HG03039 (cell line): ENCODE data around the gene MEG3.
"Not testable (repeated sequence)": the region's sequence is repeated elsewhere in the genome, so short reads cannot be mapped to it uniquely, and the experiment has no call there.

Experiments
- ATAC-seq: cut with Tn5 transposase; IDR thresholded peaks from one replicate; pipeline ENCODE4 v1.9.1; 2021; ENCODE audit warnings: mild to moderate bottlenecking, moderate library complexity; ENCODE audit not compliant: unreplicated experiment

MEG3 gene

DNA sequence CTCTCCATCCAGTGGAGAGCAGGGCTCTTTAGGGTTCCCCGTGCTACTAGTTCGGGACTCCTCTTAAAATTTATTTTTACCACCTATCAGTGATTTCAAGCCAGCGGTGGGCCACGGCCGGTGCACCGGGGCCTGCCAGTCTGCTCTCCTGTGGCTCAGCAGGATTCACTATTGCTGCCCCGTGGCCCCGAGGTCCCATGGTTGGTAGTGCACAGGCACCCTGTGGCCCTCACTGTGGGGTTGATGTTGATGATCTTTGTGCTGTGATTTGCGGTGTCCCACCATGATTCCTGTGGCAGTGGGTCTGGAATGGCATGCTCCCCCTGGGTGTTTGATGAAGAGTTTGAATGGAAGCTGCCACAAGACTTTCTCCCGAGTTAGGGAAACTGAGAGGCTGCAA, 12.6 kb upstream of the MEG3 start:
- ATAC-seq: no peak

DNA sequence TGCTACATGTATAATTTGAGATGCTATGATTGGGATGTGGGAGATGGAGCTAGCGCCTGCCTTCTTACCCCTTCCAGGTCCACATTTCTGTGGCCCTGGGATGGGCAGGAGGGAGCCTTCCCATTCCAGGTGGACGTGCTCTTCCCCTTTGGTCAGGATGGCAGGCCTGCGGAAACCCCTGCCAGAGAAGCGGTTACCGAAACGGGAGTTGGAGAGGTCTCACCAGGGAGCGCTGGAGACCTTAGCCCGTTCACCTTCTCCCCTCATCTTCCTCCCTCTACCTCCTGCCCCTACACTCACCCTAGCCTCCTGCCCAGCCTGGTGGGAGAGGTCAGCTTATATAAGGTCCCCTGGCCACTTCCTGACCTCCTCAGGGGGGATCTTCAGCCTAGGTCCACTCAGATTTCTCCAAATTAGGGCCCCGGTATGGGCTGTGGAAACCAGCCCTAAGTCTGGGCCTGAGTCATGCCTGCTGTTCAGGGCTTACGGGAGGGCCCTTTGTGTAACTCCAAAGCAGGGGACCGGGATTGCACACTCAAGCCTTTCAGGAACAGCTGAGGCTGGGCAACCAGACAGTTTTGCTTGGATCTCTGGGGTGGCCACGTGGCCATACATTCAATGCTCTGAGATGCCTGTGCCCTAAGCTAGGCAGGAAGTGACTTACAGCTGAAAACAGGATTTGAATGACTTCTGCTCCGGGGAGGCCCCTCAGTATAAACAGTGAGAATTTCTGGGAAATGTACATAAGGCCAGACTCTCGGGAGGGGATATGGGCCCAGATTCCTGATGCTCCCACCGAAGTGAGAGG, 10.2 kb upstream of the MEG3 start:
- no peak for ATAC-seq

DNA sequence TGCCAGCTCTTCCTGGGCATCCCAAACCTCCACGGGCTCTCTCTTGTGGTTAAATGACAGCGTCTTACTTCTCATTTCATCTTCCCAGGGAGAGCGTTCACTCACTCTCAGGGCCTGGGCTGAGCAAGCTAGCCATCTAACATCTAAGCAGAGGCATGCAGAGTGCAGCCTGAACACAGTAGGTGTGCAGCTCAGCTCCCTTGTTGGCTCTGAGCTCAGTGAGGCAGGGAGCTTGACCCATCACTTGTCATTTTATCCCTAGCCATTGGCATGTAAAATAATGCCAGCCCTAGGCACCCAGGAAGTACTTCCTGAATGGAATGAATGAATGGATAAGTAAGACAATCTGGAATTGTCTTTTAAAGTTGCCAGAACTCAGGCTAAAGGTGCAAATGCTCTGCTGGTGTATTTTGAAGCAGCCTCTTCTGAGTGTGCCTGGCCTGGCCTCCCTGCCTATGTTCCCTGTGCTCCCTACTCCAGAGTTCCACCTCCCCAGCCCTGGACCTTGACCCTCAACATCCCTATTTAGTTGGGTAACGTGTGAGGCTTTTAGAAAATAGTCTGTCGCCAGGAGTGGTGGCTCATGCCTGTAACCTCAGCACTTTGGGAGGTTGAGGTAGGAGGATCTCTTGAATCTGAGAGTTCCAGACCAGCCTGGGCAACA, 9.5 kb upstream of the MEG3 start:
- ATAC-seq: no peak

DNA sequence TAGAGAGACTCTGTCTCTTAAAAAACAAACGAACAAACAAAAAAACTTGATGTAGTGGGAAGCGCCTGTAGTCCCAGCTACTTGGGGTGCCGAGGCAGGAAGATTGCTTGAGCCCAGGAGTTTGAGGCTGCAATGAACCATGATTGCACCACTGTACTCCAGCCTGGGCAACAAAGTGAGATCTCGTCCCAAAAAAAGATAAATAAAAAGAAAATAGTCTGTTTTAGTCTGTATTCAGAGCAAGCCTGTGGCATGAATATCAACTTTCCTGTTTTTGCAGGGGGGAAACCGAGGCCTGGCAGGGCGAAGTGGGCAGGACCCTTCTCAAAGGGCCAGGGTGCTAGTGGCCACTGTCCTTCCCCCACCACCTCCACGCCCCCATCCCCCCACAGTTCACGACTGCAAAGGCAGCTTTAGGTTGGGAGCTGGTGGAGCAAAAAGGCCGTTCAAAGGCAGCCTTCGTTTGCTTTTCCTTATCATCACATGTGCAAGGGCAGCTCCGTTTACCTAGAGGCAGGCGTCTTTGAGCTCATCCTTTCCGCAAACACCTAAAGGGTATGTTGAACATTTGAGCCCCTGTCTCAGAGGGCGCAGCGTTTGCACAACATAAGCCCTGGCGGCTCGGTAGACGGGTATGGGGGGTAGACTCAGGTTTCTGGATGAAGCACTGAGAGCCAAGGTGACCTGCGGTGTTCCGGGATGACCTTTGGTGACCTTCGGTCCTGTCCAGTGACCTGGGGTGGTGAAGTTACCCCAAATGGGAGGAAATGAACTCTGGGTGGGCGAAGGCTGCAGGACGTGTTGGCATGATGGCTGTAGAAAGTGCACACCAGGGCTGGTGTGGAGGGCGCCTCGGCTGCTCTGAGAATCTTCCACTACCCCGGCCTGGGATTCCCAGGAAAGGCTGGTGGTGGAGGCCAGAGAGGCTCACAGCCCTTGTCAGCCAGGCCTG, 8.7 kb upstream of the MEG3 start:
- ATAC-seq: no peak

DNA sequence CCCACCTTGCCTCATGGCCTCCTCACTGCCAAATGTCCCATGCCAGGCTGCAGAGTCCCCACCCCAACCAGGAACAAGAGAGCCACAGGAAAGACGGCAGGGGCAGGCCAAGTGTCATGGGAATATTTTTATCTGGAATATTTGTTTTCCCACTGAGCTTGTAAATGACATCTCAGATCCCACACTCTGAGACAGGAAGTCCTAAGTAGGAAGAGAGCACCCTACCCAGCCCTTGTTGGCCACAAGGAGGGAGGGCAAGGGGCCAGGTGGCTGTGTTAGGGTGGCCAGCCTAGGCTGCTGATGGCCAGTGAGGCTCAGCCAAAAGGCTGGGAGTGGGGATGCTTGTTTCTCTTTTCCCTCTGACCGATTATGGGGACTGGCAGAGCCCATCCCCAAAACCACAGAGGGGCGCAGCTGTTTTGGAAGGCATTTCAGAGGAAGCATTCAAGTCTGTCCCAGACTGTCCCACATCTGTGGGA, 7.7 kb upstream of the MEG3 start:
- ATAC-seq: no peak

DNA sequence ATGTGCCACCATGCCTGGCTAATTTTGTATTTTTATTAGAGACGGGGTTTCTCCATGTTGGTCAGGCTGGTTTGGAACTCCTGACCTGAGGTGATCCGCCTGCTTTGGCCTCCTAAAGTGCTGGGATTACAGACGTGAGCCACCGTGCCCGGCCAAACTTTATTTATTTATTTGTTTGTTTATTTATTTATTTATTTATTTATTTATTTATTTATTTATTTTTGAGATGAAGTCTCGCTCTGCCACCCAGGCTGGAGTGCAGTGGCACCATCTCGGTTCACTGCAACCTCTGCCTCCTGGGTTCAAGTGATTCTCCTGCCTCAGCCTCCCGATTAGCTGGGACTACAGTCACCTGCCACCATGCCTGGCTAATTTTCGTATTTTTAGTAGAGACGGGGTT, 7.0 kb upstream of the MEG3 start:
- ATAC-seq: not testable (repeated sequence)

DNA sequence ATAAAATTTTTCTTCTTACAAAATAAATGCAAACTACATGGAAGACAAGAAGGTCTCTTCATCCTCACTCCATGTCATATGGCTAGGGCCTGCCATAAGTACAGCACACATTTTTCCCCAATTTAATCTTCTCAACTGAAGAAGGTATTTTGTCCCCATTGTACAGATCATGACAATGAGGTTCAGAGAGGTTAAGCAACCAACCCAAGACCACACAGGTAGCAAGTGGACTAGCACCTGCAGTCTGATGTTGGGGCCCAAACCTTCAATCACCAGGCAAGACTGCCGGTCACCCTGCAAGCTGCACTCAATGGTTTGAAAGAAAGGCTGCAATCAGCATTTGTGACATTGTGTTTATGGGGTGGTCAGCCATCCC, 6.5 kb upstream of the MEG3 start:
- no peak for ATAC-seq

DNA sequence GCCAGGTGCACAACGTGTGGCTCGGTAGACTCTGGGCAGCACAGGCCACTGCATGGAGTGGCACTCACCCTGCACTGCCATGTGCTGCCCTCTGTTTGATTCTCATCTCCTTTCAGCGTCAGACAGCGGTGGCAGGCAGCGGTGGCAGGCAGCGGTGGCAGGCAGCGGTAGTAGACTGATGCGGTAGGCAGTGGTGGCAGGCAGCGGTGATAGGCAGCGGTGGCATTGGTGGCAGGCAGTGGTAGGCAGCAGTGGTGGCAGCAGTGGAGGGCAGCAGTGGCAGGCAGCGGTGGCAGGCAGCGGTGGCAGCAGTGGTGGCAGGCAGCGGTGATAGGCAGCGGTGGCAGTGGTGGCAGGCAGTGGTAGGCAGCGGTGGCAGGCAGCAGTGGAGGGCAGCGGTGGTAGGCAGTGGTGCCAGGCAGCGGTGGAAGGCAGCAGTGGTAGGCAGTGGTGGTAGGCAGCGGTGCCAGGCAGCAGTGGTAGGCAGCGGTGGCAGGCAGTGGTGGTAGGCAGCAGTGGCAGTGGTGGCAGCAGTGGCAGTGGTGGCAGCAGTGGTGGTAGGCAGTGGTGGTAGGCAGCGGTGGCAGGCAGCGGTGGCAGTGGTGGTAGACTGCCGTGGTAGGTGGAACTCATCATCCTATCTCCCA, 6.0 kb upstream of the MEG3 start:
- ATAC-seq: no peak

DNA sequence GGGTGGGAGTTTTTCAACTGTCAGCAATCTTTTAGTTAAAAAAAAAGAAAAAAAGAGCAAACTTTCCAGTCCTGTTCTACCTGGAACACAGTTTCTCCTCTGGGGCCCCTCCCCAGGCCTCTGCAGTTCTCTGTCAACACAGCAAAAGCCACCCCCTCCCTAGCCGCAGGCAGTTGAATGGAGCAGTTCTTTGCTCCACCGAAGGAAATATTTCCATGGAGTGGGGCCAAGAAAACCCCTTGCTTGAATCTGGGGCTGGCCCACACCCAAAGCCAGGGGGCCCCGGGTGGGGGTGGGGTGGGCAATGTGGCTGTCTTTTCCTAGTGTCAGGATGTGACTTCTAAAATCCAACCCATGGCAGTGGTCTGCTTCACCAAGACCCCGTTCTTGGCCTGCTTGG, 5.0 kb upstream of the MEG3 start:
- no peak for ATAC-seq

DNA sequence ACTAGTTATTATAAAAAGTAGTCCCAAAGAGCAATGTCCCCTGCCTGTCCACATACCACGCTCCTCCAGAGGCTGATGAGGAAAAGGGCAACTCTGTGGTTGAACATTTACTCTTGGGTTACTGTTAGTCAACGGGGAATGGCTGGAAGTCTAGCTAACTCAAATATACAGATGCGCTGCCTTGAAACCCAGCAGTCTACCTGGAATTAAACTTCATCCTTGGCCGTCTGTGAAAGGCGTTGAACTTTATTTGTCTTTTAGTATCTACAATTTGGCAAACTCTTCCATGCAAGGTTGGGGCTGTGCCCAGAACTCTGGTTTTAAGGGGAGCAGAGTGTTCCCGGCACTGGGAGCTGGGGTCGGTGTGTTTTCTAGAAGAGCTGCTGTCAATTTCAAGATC, 3.9 kb upstream of the MEG3 start:
- no peak for ATAC-seq

DNA sequence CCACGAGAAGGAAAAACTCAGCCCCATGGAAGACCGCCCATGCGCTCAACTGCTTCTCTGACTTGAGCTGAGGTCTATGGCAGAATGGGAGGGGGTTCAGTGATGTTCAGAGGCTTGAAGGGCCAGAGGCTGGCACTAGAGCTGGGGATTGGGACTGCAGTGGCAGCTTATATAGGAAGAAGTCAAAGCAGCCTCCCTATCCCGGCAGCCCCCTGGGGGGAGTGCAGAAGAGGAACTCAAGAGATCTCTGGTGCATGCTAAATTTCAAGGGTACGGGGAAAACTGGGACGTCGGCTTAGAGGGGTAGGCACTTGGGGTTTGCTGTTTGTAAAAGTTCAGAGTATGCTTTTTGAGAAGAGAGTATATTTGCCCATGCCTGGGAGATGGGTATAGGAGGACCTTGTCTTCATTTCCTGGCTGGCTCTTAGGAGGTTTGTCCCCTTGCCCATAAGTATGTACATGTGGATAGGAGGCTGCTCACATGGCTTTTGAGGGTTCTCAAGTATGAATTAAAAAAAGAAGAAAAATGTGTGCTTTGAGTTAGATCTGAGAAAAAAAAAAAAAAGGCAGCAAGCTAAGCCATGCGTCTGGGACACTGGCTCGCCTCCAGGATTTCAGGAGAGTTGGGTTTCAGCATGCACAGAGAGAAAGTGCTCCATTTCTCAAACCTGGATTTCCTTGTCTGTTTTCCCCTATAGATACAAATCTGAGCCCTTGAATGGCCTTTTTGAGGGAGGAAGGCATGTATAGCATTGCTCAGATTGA, 3.2 kb upstream of the MEG3 start:
- no peak for ATAC-seq

DNA sequence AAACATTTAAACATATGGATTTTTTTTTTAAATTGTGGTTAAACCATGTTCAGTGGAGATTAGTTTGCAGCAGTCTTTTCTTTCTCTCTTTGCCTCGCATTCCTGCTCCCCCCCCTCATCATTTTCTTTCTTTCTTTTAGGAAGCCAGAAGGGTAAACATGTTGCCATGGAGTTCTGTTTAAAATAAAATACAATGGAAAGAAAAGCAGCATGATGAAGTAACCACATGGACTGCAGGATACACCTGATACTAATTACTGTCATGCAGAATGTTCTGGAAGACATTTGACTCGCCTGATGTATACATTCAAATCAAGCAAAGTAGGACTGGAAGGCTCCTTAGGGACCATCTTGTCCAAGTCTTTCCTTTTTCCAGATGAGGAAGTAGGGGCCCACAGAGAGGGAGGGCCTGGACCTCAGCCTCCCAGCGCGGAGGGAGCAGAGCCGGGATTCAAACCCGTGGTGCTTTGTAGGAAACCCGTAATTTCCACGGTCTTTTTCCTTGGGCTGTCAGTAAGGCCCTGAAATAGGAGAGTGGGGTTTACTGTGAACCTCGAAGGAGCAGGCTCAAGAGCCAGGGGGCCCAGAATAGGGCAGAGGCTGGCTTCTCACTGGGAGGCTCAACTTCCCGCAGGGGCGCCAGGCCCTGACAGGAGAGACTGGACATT, 2.4 kb upstream of the MEG3 start:
- no peak for ATAC-seq

DNA sequence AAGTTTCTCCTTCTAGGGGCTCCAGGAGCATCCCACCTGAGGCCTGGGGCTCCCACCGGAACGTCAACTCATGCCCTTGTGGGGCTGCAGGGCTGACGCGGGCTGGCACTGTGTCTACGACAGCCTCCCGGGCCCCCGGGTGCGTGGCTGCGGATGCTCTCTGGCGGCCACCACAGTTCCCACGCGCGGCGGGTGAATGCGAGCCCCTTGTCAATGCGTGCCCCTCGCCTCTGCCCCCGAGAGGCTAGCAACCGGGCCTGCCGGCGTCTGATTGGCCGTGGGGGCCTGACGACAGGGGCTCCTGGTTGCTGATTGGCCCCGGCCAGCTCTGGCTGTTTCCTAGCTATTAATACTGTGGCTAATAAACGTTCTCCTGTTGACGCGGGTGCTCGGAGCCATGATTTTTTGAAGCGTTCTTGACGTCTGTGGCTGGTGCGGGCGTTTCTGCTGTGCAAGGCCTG, 1.8 kb upstream of the MEG3 start:
- ATAC-seq: no peak

DNA sequence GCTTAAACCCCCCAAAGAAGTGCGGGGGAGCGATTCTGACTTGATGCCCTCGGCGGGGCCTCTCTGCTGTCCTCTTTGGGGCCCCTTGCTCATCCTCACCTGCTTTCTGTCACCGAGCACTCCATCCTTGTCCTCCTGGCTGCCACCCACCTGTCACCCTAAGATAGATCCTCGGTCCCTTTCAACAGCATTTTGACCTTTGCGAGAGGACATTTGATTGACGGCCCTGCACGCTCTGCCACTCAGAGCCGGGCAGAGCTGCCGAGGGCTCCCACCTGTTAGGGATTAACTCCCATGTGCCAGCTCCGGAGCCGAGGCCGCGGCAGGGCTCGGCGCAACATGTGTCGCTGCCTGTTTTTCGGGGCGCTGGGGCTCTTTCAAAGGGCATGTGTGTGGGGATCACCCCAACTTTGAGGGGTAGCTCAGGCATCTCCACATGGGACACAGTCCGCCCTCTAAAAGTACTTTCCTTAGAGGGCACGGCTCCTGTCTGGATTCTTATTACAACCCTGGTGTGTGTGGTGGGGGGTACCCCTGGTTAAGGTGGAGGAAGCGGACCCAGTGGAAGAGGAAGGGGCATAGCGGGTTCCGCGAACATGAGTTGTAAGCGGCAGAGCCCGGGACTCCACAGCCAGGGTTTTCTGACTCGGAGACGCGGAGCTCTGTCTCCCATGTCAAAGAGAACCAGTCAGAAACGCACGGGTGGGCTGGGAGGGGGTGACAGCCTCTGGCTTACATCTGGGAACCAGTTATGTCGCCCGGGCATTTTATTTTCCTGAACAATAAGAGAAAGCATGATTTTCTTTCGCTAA, 811 bp upstream of the MEG3 start:
- ATAC-seq: no peak

DNA sequence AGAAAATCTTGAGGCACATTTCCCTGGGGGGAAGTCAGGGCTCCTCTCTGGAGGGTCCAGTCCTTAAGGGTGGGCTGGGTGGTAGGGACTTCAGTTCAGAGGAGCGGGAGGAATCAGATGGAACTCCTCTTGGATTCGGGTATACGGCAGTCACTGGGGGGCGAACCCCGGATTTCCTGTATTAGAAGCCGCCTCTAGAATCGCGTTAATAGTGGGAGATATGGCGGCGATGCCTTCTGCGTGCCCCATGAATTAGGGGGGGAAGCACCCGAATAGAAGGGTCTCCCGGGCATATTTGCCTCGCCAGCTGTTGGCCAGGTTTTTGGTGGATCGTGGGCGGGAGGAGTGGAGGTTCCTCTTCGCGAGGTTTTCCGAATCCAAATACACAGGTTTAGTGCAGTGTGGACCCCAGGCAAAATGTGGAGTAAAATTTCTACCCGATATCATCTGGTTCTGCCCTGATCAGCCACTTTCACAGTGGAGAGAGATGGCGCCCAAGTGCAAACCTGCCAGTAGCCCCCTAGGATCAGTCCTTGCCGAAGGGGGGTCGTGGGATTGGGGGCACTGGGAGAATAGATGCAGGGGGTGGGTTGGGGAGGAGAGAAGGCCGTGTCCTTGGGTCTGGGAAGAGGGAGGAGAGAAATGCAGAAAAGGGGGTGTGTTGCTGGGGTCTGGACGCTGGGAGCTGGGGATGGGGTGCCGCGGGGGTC, 628 bp downstream of the MEG3 start:
- ATAC-seq: no peak

DNA sequence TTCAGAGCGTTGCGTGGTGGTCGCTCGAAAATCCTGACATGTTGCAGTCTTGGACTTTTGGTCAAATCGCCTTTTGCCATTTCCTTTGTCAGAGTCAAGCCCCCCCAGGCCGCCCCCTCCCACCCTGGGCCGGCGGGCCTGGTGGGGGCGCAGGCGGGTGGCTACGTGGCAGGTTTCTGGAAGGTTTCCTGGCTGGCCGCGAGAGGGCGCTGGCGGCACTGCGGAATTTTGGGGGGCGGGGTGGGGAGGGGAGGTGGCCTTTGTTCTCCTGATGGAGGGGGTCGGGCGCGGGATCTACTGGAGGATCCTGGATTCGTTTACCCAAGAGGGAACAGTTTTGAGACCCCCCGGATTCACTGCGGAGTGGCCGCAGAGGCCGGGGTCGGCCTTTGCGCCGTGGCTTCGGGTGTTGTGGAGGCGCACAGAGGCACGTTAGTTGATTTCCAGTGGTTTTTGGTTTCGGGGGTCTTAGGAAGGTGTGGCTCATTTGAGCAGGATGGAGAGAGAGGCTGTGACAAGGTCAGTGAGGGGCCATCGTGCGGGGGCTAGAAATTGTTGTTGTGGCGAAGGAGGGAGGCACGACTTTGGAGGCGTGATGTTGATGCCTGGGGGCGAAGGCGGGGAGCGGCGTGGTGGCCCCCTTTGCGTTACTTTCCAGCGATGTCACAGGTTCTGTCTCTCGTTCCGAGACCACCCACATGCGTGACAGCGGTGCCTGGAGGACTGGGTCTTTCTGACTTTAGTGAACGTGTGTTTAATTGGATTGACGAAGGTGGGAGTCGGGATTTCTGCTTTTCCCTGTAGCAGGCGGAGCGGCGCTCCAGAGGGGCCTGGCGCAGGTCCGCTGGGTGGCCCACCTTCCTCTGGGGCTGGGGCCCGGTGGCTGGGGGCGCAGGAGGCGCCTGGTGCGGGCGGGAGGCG, 1.4 kb downstream of the MEG3 start:
- no peak for ATAC-seq
